A549 (cell line): ENCODE measurements around the gene PSME4. TPM values are rescaled to one million over a fixed set of nuclear protein-coding genes. Genes with fewer than 3 reads are reported as not detected.
"Not testable (repeated sequence)": the region's sequence is repeated elsewhere in the genome, so short reads cannot be mapped to it uniquely, and the experiment has no call there.

Experiments used
- ATAC-seq, 2 experiments: fragments of 200-7000 bp in 1 of 2; fragments of >200 bp in 1 of 2; cut with Nextera tagmentation in 1 of 2; cut with Tn5 transposase in 1 of 2; 3 replicates each; pipeline versions ENCODE4 v1.8.0 to v1.9.1; 2018 to 2020; ENCODE audit warnings: mild to moderate bottlenecking in 1 of 2, moderate library complexity in 1 of 2
- CTCF ChIA-PET: fragments of 300-600 bp; sonication (Branson Sonifier 250); formaldehyde crosslinking; extraction: SDS; loops from one replicate; lab custom pipeline; 2021; ENCODE audit warnings: antibody characterized with exemption, inconsistent platforms; lab: Yijun Ruan, JAX
- POLR2A ChIA-PET: fragments of 350-600 bp; formaldehyde crosslinking; extraction: SDS; loops from one replicate; lab custom pipeline; 2021; ENCODE audit warnings: antibody characterized with exemption, inconsistent platforms; lab: Yijun Ruan, JAX
- DNase-seq, 2 experiments: peaks; one replicate each; pipeline versions ENCODE4 v3.0.0 to v3.0.0-alpha.2; 2011 to 2016; ENCODE audit warnings: low read depth in 1 of 2, low spot score in 1 of 2
- FAIRE-seq: peaks from 2 replicates; lab custom pipeline; 2011; peaks lifted over from hg19 to GRCh38; lab: Jason Lieb, UNC
- H3K27ac ChIP-seq, 2 experiments: fragments of >200 bp; sonication (Bioruptor Twin); formaldehyde crosslinking; 3 replicates each; pipeline ENCODE4 v1.5.1; 2016 to 2017
- H3K4me1 ChIP-seq: fragments of >200 bp; sonication (Bioruptor Twin); formaldehyde crosslinking; 3 replicates; pipeline ENCODE4 v1.6.1; 2016
- H3K4me2 ChIP-seq: fragments of >200 bp; sonication (Bioruptor Twin); formaldehyde crosslinking; 3 replicates; pipeline ENCODE4 v1.6.1; 2016
- H3K4me3 ChIP-seq: fragments of >200 bp; sonication (Bioruptor Twin); formaldehyde crosslinking; 3 replicates; pipeline ENCODE4 v1.5.1; 2016
- H3K9me3 ChIP-seq: fragments of >200 bp; sonication (Bioruptor Twin); formaldehyde crosslinking; 3 replicates; pipeline ENCODE4 v1.6.1; 2016
- CBX8 ChIP-seq: fragments of 200-600 bp; sonication (generic); IDR thresholded peaks from 2 replicates; pipeline ENCODE4 v1.6.1; 2016
- CEBPB ChIP-seq, 2 experiments: fragments of >200 bp in 1 of 2; sonication (Bioruptor Twin) in 1 of 2; formaldehyde crosslinking in 1 of 2; IDR thresholded peaks; 2 replicates each; pipeline ENCODE4 v1.6.1; 2012 to 2016
- CHD2 ChIP-seq: fragments of 150-350 bp; IDR thresholded peaks from 2 replicates; pipeline ENCODE4 v1.6.1; 2014; ENCODE audit warnings: low read length; ENCODE audit not compliant: partially characterized antibody
- CHD4 ChIP-seq: fragments of 200-600 bp; sonication (generic); IDR thresholded peaks from 2 replicates; pipeline ENCODE4 v1.6.1; 2016; ENCODE audit warnings: antibody characterized with exemption, mild to moderate bottlenecking, borderline replicate concordance
- EHF ChIP-seq: fragments of 250-450 bp; sonication (Bioruptor Pico); IDR thresholded peaks from 2 replicates; pipeline ENCODE4 v1.5.0; 2020; ENCODE audit warnings: mild to moderate bottlenecking
- EHMT2 ChIP-seq: fragments of 200-600 bp; sonication (generic); IDR thresholded peaks from 2 replicates; pipeline ENCODE4 v1.6.1; 2016; ENCODE audit warnings: antibody characterized with exemption, low read depth, mild to moderate bottlenecking, moderate library complexity
- EP300 ChIP-seq, 2 experiments: fragments of >200 bp; sonication (Bioruptor Twin); formaldehyde crosslinking; IDR thresholded peaks; 2 replicates in 1 of 2; 3 replicates in 1 of 2; pipeline ENCODE4 v1.6.1; 2016 to 2017
- ESRRA ChIP-seq: fragments of 150-350 bp; IDR thresholded peaks from 2 replicates; pipeline ENCODE4 v1.6.1; 2014; ENCODE audit warnings: mild to moderate bottlenecking, low read length, borderline replicate concordance
- HES2 ChIP-seq: fragments of >200 bp; sonication (Bioruptor Twin); formaldehyde crosslinking; IDR thresholded peaks from 2 replicates; pipeline ENCODE4 v1.6.1; 2016
- HEYL ChIP-seq: fragments of 250-450 bp; sonication (Bioruptor Pico); IDR thresholded peaks from 2 replicates; pipeline ENCODE4 v1.8.0; 2021; ENCODE audit warnings: mild to moderate bottlenecking, moderate library complexity
- HOXA7 ChIP-seq: fragments of 250-450 bp; sonication (Bioruptor Pico); IDR thresholded peaks from 2 replicates; pipeline ENCODE4 v1.5.0; 2020; ENCODE audit warnings: mild to moderate bottlenecking, moderate library complexity
- HOXB13 ChIP-seq: fragments of 250-450 bp; sonication (Bioruptor Pico); IDR thresholded peaks from 2 replicates; pipeline ENCODE4 v1.5.0; 2020; ENCODE audit warnings: low read depth, mild to moderate bottlenecking, moderate library complexity
- HOXB5 ChIP-seq: fragments of 250-450 bp; sonication (Bioruptor Pico); IDR thresholded peaks from 2 replicates; pipeline ENCODE4 v1.5.0; 2020; ENCODE audit warnings: mild to moderate bottlenecking, moderate library complexity
- JUNB ChIP-seq: fragments of >200 bp; sonication (Bioruptor Twin); formaldehyde crosslinking; IDR thresholded peaks from 2 replicates; pipeline ENCODE4 v1.6.1; 2016
- KDM1A ChIP-seq: fragments of 200-600 bp; sonication (generic); IDR thresholded peaks from 2 replicates; pipeline ENCODE4 v1.6.1; 2016; ENCODE audit warnings: low read depth, mild to moderate bottlenecking
- KDM5A ChIP-seq: fragments of 200-600 bp; sonication (generic); IDR thresholded peaks from 2 replicates; pipeline ENCODE4 v1.6.1; 2016; ENCODE audit warnings: antibody characterized with exemption, mild to moderate bottlenecking
- MAFK ChIP-seq: fragments of 450-650 bp; IDR thresholded peaks from 2 replicates; pipeline ENCODE4 v1.6.1; 2014; ENCODE audit not compliant: partially characterized antibody
- MYC ChIP-seq: IDR thresholded peaks from 2 replicates; pipeline ENCODE4 v1.6.1; 2012; ENCODE audit warnings: mild to moderate bottlenecking, inconsistent platforms, low read length, improper control_type of control experiment, borderline replicate concordance
- PBX3 ChIP-seq: IDR thresholded peaks from 2 replicates; pipeline ENCODE4 v1.6.1; 2012
- RAD21 ChIP-seq, 2 experiments: fragments of >200 bp in 1 of 2; sonication (Bioruptor Twin) in 1 of 2; formaldehyde crosslinking in 1 of 2; IDR thresholded peaks in 1 of 2; conservative IDR thresholded peaks in 1 of 2; 2 replicates in 1 of 2; 3 replicates in 1 of 2; pipeline ENCODE4 v1.6.1; 2012 to 2018; ENCODE audit warnings: inconsistent platforms in 1 of 2
- TFCP2L1 ChIP-seq: fragments of 250-450 bp; sonication (Bioruptor Pico); IDR thresholded peaks from 2 replicates; pipeline ENCODE4 v1.5.0; 2021; ENCODE audit warnings: mild to moderate bottlenecking
- ZC3H11A ChIP-seq: fragments of 450-650 bp; IDR thresholded peaks from 2 replicates; pipeline ENCODE4 v1.6.1; 2014; ENCODE audit warnings: antibody characterized with exemption, mild to moderate bottlenecking
- ZFP36 ChIP-seq: fragments of 450-650 bp; IDR thresholded peaks from 2 replicates; pipeline ENCODE4 v1.6.1; 2014; ENCODE audit warnings: borderline replicate concordance; ENCODE audit not compliant: partially characterized antibody
- ZNF302 ChIP-seq: fragments of 250-450 bp; sonication (Bioruptor Pico); IDR thresholded peaks from 2 replicates; pipeline ENCODE4 v1.9.0; 2021; ENCODE audit warnings: inconsistent platforms, mild to moderate bottlenecking, moderate library complexity
- WGBS: methylation state at CpG from one replicate; pipeline ENCODE4 v1.1.6; 2017; ENCODE audit errors: missing lambda C conversion rate; 5-methylcytosine and 5-hydroxymethylcytosine counted together
- polyA plus RNA-seq, 4 experiments: library from polyadenylated mRNA; depleted of rRNA in 3 of 4; stranded (reverse); fragments of >200 nt; fragmentation: RNase III in 1 of 4; extraction: RNeasy Plus Mini Kit Qiagen cat#74134 plus additional on column Dnase treatment in 1 of 4; gene quantifications; 2 replicates in 3 of 4; 3 replicates in 1 of 4; pipeline ENCODE4 v1.2.3, GENCODE V29; 2011 to 2017
- TF ChIP-seq, protein P1 (sequence below): IDR thresholded peaks from 2 replicates; pipeline ENCODE4 v1.6.1; 2012; ENCODE audit warnings: low read depth, borderline replicate concordance
- TF ChIP-seq, protein P2 (sequence below): fragments of >200 bp; sonication (Bioruptor Twin); formaldehyde crosslinking; IDR thresholded peaks from 3 replicates; pipeline ENCODE4 v1.5.1; 2016

Gene PSME4
- polyA plus RNA-seq, 2 of the 4 experiments (the other 2 are of a cell fraction) = 31.9 to 55.8 TPM

DNA sequence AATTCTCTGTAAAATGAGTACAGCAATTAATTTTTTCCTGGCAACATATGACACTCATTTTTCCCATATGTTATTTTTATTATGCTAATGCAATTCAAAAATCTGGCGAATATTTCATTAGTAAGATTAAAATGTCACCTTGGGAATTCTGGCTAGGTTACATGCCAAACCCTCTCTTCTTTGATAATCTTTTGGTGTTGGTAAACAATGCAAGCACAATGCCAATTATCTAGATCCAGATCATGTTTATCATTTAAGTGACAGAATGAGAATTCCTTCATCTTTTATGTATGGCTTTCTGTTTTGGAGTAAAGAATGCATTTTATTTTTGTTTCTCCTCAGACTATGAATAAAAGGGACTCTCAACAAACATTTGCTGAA lies 144.8 kb downstream of the PSME4 start:
- CTCF ChIA-PET = no interaction called here
- no peak for TF ChIP-seq HEYL (CRISPR knock-in tag)
- TF ChIP-seq HOXA7 = no peak
- no peak for TF ChIP-seq TFCP2L1
- TF ChIP-seq CBX8 = no peak
- TF ChIP-seq ZNF302 (CRISPR knock-in tag) = no peak
- no peak for TF ChIP-seq PBX3
- no peak for TF ChIP-seq HES2
- no peak for TF ChIP-seq KDM5A
- no peak for TF ChIP-seq EHF
- TF ChIP-seq, protein P1, sequence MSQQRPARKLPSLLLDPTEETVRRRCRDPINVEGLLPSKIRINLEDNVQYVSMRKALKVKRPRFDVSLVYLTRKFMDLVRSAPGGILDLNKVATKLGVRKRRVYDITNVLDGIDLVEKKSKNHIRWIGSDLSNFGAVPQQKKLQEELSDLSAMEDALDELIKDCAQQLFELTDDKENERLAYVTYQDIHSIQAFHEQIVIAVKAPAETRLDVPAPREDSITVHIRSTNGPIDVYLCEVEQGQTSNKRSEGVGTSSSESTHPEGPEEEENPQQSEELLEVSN = no peak
- TF ChIP-seq CEBPB (IDR thresholded peaks at IDR 0.05) = no peak
- TF ChIP-seq KDM1A = no peak
- TF ChIP-seq EHMT2 = no peak
- TF ChIP-seq HOXB5 (CRISPR knock-in tag) = no peak
- no peak for TF ChIP-seq CHD4
- TF ChIP-seq CHD2 = no peak
- FAIRE-seq (no peak), ATAC-seq (no peak), DNase-seq (no peak)
- no peak overlapping the region for H3K4me3 ChIP-seq
- POLR2A ChIA-PET = no interaction called here
- no peaks in the 10 kb centered on the region for H3K9me3 ChIP-seq
- H3K4me1 ChIP-seq = no peaks in the 10 kb centered on the region
- H3K27ac ChIP-seq = no peak overlapping the region
- H3K4me2 ChIP-seq = no peak overlapping the region
- WGBS = 82% methylated on average over 1 of the region's 1 CpG

- peak; percentile 10 to 43; a peak in 2 of 5 replicates for TF ChIP-seq RAD21 (conservative IDR thresholded peaks at IDR 0.05 in 1 of 2, IDR thresholded peaks at IDR 0.05 in 1 of 2)
- TF ChIP-seq, protein P2, sequence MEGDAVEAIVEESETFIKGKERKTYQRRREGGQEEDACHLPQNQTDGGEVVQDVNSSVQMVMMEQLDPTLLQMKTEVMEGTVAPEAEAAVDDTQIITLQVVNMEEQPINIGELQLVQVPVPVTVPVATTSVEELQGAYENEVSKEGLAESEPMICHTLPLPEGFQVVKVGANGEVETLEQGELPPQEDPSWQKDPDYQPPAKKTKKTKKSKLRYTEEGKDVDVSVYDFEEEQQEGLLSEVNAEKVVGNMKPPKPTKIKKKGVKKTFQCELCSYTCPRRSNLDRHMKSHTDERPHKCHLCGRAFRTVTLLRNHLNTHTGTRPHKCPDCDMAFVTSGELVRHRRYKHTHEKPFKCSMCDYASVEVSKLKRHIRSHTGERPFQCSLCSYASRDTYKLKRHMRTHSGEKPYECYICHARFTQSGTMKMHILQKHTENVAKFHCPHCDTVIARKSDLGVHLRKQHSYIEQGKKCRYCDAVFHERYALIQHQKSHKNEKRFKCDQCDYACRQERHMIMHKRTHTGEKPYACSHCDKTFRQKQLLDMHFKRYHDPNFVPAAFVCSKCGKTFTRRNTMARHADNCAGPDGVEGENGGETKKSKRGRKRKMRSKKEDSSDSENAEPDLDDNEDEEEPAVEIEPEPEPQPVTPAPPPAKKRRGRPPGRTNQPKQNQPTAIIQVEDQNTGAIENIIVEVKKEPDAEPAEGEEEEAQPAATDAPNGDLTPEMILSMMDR = peak; percentile 24; the same call in 2 of the 3 replicates
- 89% methylated on average over 9 of the region's 9 CpGs for WGBS
- DNase-seq (peak in 1 of 2 experiments; percentile 28), ATAC-seq (peak in 1 of 2 experiments; percentile 60; a peak in 3 of 6 replicates)
- FAIRE-seq, POLR2A ChIA-PET, H3K4me1 ChIP-seq, H3K9me3 ChIP-seq, H3K4me3 ChIP-seq, H3K4me2 ChIP-seq, CTCF ChIA-PET, H3K27ac ChIP-seq: not testable (repeated sequence)
Measured at GRCh38 chr2:53823639-53824038, 147.2 kb downstream of the PSME4 start.

DNA sequence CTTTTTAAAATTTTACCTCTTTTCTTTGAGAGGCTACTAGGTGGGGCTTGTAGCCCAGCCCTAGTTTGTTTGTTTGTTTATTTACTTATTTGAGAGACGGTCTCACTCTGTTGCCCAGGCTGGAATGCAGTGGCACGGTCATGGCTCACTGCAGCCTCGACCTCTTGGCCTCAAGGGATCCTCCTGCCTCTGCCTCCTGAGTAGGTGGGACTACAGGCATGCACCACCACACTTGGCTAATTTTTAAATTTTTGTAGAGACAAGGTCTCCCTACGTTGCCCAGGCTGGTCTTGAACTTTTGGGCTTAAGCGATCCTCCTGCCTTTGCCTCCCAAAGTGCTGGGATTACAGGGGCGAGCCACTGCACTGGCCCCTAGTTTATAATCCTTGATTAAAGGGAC lies 149.0 kb downstream of the PSME4 start:
- no peak overlapping the region for H3K27ac ChIP-seq
- 84% methylated on average over 6 of the region's 6 CpGs for WGBS
- DNase-seq = no peak
- TF ChIP-seq ESRRA (no peak), ZFP36 (no peak), HOXB13 (no peak), MAFK (no peak), CHD4 (no peak), MYC (no peak), CBX8 (no peak), JUNB (no peak), ZC3H11A (no peak), EP300 (IDR thresholded peaks at IDR 0.05) (no peak)
- TF ChIP-seq, protein P1 = no peak
- TF ChIP-seq, all 56 proteins: peak for 0
- CTCF ChIA-PET = no interaction called here
- FAIRE-seq (no peak), ATAC-seq (no peak)
- POLR2A ChIA-PET = no interaction called here
- Histone ChIP-seq H3K4me2 (no peak overlapping the region), H3K4me3 (no peak overlapping the region), H3K9me3 (no peaks in the 10 kb centered on the region), H3K4me1 (no peaks in the 10 kb centered on the region)
